Sciatic nerve (tissue), 2 donors: ENCODE results near the gene RBMS3. TPM values are rescaled to one million over a fixed set of nuclear protein-coding genes. Genes with fewer than 3 reads are reported as not detected.

Experiments
- ATAC-seq: fragments of 200-7000 bp; cut with Tn5 transposase; one replicate; pipeline ENCODE4 v1.9.1; 2020; ENCODE audit warnings: mild to moderate bottlenecking, moderate library complexity
- DNase-seq: peaks from one replicate; pipeline ENCODE4 v3.0.0-alpha.2; 2020; ENCODE audit warnings: low spot score
- intact Hi-C: fragments of 100-400 bp; cut with DNase I; formaldehyde crosslinking; loops from one replicate; pipeline ENCODE4 v1.14.2; 2022
- total RNA-seq: library from RNA; stranded (reverse); fragmentation: NEBNext Ultra II Directional; extraction: Animal tissue kit (Norgen Biotek cat#: 25700); gene quantifications from one replicate; pipeline ENCODE4 v1.2.1, GENCODE V29; 2021
- donor health status: DM: no; HTN: no; CAD: no.
- donor health status: DM: no; HTN: no; CAD: no.

The RBMS3 gene
- total RNA-seq, 1 donor from 2014 or later, result 161 TPM

GRCh38 chr3:29576675-29577074, 295.8 kb downstream of the RBMS3 start:
- peak; percentile 10 for ATAC-seq
- intact Hi-C loops, result no loop called here
- DNase-seq, result no peak

- ATAC-seq (no peak), DNase-seq (no peak)
- intact Hi-C loops, result no loop called here
Measured at GRCh38 chr3:29577250-29577649, 296.4 kb downstream of the RBMS3 start.

- ATAC-seq (no peak), DNase-seq (no peak)
- intact Hi-C loops, result no loop called here
Measured at GRCh38 chr3:29581311-29581710, 300.4 kb downstream of the RBMS3 start.

- DNase-seq (no peak), ATAC-seq (no peak)
Measured at GRCh38 chr3:29582273-29582672, 301.4 kb downstream of the RBMS3 start.

GRCh38 chr3:29583861-29584260, 303.0 kb downstream of the RBMS3 start:
- ATAC-seq (no peak), DNase-seq (no peak)
- intact Hi-C loops, result no loop called here

More at GRCh38 chr3:29582273-29582672, 301.4 kb downstream of the RBMS3 start:
- intact Hi-C loops, result no loop called here

GRCh38 chr3:29585368-29585767, 304.5 kb downstream of the RBMS3 start:
- intact Hi-C loops, result no loop called here
- DNase-seq, result no peak
- no peak for ATAC-seq

- DNase-seq (no peak), ATAC-seq (no peak)
- intact Hi-C loops, result no loop called here
Measured at GRCh38 chr3:29587340-29587739, 306.5 kb downstream of the RBMS3 start.

- intact Hi-C loops, result no loop called here
- DNase-seq (no peak), ATAC-seq (no peak)
Measured at GRCh38 chr3:29590012-29590411, 309.1 kb downstream of the RBMS3 start.

GRCh38 chr3:29590461-29590860, 309.6 kb downstream of the RBMS3 start:
- intact Hi-C loops, result no loop called here

GRCh38 chr3:29591579-29591978, 310.7 kb downstream of the RBMS3 start:
- no peak for DNase-seq
- no peak for ATAC-seq
- intact Hi-C loops, result no loop called here

More at GRCh38 chr3:29590461-29590860, 309.6 kb downstream of the RBMS3 start:
- ATAC-seq (no peak), DNase-seq (no peak)

- intact Hi-C loops, result no loop called here
- DNase-seq (no peak), ATAC-seq (no peak)
Measured at GRCh38 chr3:29593802-29594201, 312.9 kb downstream of the RBMS3 start.

GRCh38 chr3:29594261-29594660, 313.4 kb downstream of the RBMS3 start:
- intact Hi-C loops, result no loop called here
- ATAC-seq (no peak), DNase-seq (no peak)

GRCh38 chr3:29597376-29598008, 316.6 kb downstream of the RBMS3 start:
- intact Hi-C loops, result no loop called here
- ATAC-seq (no peak), DNase-seq (no peak)

- ATAC-seq, result no peak
- no peak for DNase-seq
- intact Hi-C loops, result no loop called here
Measured at GRCh38 chr3:29601861-29602585, 321.2 kb downstream of the RBMS3 start.

- ATAC-seq (peak; percentile 20), DNase-seq (no peak)
- intact Hi-C loops, result no loop called here
Measured at GRCh38 chr3:29605845-29606244, 325.0 kb downstream of the RBMS3 start.

- no peak for ATAC-seq
- intact Hi-C loops, result no loop called here
- DNase-seq, result no peak
Measured at GRCh38 chr3:29606416-29606815, 325.5 kb downstream of the RBMS3 start.

GRCh38 chr3:29608414-29609327, 327.8 kb downstream of the RBMS3 start:
- no peak for DNase-seq
- no peak for ATAC-seq
- intact Hi-C loops, result no loop called here

- no peak for ATAC-seq
- no peak for DNase-seq
- intact Hi-C loops, result no loop called here
Measured at GRCh38 chr3:29609328-29609811, 328.5 kb downstream of the RBMS3 start.

GRCh38 chr3:29610781-29611180, 329.9 kb downstream of the RBMS3 start:
- ATAC-seq (no peak), DNase-seq (no peak)

GRCh38 chr3:29611252-29611651, 330.4 kb downstream of the RBMS3 start:
- ATAC-seq, result no peak

More at GRCh38 chr3:29610781-29611180, 329.9 kb downstream of the RBMS3 start:
- intact Hi-C loops, result no loop called here

More at GRCh38 chr3:29611252-29611651, 330.4 kb downstream of the RBMS3 start:
- intact Hi-C loops, result no loop called here
- no peak for DNase-seq
